ENCODE results near the gene KRT15.

GRCh38 chr17:41511716-41512115 is 7.0 kb downstream of the KRT15 start:
- no peak for TF ChIP-seq TAF1 (IDR thresholded peaks at IDR 0.05; ENCODE audit: low read depth, low read length)
- no peak for TF ChIP-seq POLR2AphosphoS5 (IDR thresholded peaks at IDR 0.05; ENCODE audit: low read depth, low read length)
- TF ChIP-seq TCF12 (IDR thresholded peaks at IDR 0.05; ENCODE audit: low read depth, low read length), result no peak
- no peak for TF ChIP-seq HDAC6 (IDR thresholded peaks at IDR 0.05; ENCODE audit: low read depth, low read length)
- TF ChIP-seq, protein P1, sequence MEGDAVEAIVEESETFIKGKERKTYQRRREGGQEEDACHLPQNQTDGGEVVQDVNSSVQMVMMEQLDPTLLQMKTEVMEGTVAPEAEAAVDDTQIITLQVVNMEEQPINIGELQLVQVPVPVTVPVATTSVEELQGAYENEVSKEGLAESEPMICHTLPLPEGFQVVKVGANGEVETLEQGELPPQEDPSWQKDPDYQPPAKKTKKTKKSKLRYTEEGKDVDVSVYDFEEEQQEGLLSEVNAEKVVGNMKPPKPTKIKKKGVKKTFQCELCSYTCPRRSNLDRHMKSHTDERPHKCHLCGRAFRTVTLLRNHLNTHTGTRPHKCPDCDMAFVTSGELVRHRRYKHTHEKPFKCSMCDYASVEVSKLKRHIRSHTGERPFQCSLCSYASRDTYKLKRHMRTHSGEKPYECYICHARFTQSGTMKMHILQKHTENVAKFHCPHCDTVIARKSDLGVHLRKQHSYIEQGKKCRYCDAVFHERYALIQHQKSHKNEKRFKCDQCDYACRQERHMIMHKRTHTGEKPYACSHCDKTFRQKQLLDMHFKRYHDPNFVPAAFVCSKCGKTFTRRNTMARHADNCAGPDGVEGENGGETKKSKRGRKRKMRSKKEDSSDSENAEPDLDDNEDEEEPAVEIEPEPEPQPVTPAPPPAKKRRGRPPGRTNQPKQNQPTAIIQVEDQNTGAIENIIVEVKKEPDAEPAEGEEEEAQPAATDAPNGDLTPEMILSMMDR (IDR thresholded peaks at IDR 0.05; ENCODE audit: control extremely low read depth in 1 of 3, insufficient read depth in 1 of 3, low read depth in 1 of 3, low read length in 3 of 3), result no peak
- TF ChIP-seq RAD21 (IDR thresholded peaks at IDR 0.05 in 1 of 2, conservative IDR thresholded peaks at IDR 0.05 in 1 of 2; ENCODE audit: low read depth in 2 of 2, low read length in 2 of 2), result no peak
- no peak for TF ChIP-seq EGR1 (IDR thresholded peaks at IDR 0.05; ENCODE audit: borderline replicate concordance, low read depth, low read length)
- no peak for TF ChIP-seq POLR2A (IDR thresholded peaks at IDR 0.05; ENCODE audit: control extremely low read depth in 1 of 2, low read depth in 2 of 2, low read length in 2 of 2)
- TF ChIP-seq JUND (IDR thresholded peaks at IDR 0.05; ENCODE audit: low read length), result no peak
- no peak for TF ChIP-seq USF2 (IDR thresholded peaks at IDR 0.05; ENCODE audit: low read length)
